Trophoblast cell (in vitro differentiated cells and primary cell): ENCODE data around the gene NOS3.
"Not testable (repeated sequence)": the region's sequence is repeated elsewhere in the genome, so short reads cannot be mapped to it uniquely, and the experiment has no call there.

Experiments
- DNase-seq, 2 donors: peaks; one replicate each; pipeline ENCODE4 v3.0.0-alpha.2; 2016
- H2AFZ ChIP-seq: 2 replicates; pipeline ENCODE4 v1.6.1; 2013; ENCODE audit warnings: low read length, moderate library complexity, mild to moderate bottlenecking; ENCODE audit not compliant: insufficient read depth, poor library complexity
- H2AK5ac ChIP-seq: 2 replicates; pipeline ENCODE4 v1.6.1; 2013; ENCODE audit warnings: mild to moderate bottlenecking, low read length
- H2BK120ac ChIP-seq: 2 replicates; pipeline ENCODE4 v1.6.1; 2013; ENCODE audit warnings: low read length, mild to moderate bottlenecking, moderate library complexity; ENCODE audit not compliant: insufficient read depth, poor library complexity
- H2BK12ac ChIP-seq: 2 replicates; pipeline ENCODE4 v1.6.1; 2013; ENCODE audit warnings: mild to moderate bottlenecking, low read length, moderate library complexity
- H2BK5ac ChIP-seq: 2 replicates; pipeline ENCODE4 v1.6.1; 2013; ENCODE audit warnings: low read length, low read depth, moderate library complexity, mild to moderate bottlenecking; ENCODE audit not compliant: poor library complexity
- H3K14ac ChIP-seq: 2 replicates; pipeline ENCODE4 v1.6.1; 2013; ENCODE audit warnings: mild to moderate bottlenecking, low read length
- H3K18ac ChIP-seq: 2 replicates; pipeline ENCODE4 v1.6.1; 2013; ENCODE audit warnings: mild to moderate bottlenecking, low read length
- H3K23ac ChIP-seq: 2 replicates; pipeline ENCODE4 v1.6.1; 2013; ENCODE audit warnings: low read length
- H3K27ac ChIP-seq: 2 replicates; pipeline ENCODE4 v1.5.1; 2013; ENCODE audit warnings: low read depth, mild to moderate bottlenecking, inconsistent platforms, low read length, moderate library complexity
- H3K27me3 ChIP-seq: 2 replicates; pipeline ENCODE4 v1.6.1; 2013; ENCODE audit warnings: inconsistent platforms, mild to moderate bottlenecking, low read length, moderate library complexity; ENCODE audit not compliant: insufficient read depth
- H3K36me3 ChIP-seq, 2 experiments: 1 replicate in 1 of 2; 2 replicates in 1 of 2; pipeline ENCODE4 v1.6.1; 2013; ENCODE audit warnings: low read length in 2 of 2, mild to moderate bottlenecking in 2 of 2, moderate library complexity in 1 of 2; ENCODE audit not compliant: insufficient read depth in 2 of 2, control insufficient read depth in 1 of 2
- H3K4ac ChIP-seq: 2 replicates; pipeline ENCODE4 v1.6.1; 2013; ENCODE audit warnings: low read depth, mild to moderate bottlenecking, low read length, moderate library complexity
- H3K4me1 ChIP-seq, 2 experiments: 1 replicate in 1 of 2; 2 replicates in 1 of 2; pipeline ENCODE4 v1.6.1; 2013; ENCODE audit warnings: low read length in 2 of 2, mild to moderate bottlenecking in 2 of 2, moderate library complexity in 1 of 2; ENCODE audit not compliant: insufficient read depth in 2 of 2, control insufficient read depth in 1 of 2
- H3K4me2 ChIP-seq: 2 replicates; pipeline ENCODE4 v1.6.1; 2013; ENCODE audit warnings: inconsistent platforms, mild to moderate bottlenecking, low read length, moderate library complexity
- H3K4me3 ChIP-seq: 2 replicates; pipeline ENCODE4 v1.5.1; 2013; ENCODE audit warnings: mild to moderate bottlenecking, low read depth, low read length, inconsistent platforms
- H3K79me1 ChIP-seq: one replicate; pipeline ENCODE4 v1.6.1; 2013; ENCODE audit warnings: low read length
- H3K79me2 ChIP-seq: 2 replicates; pipeline ENCODE4 v1.6.1; 2013; ENCODE audit warnings: low read length, mild to moderate bottlenecking; ENCODE audit not compliant: control insufficient read depth, insufficient read depth, poor library complexity
- H3K9ac ChIP-seq: 2 replicates; pipeline ENCODE4 v1.6.1; 2013; ENCODE audit warnings: mild to moderate bottlenecking, low read length
- H3K9me3 ChIP-seq: 2 replicates; pipeline ENCODE4 v1.6.1; 2013; ENCODE audit warnings: low read depth, mild to moderate bottlenecking, control low read depth, inconsistent platforms, low read length; ENCODE audit not compliant: insufficient read depth
- H4K12ac ChIP-seq: 2 replicates; pipeline ENCODE4 v1.6.1; 2013; ENCODE audit warnings: low read depth, mild to moderate bottlenecking, low read length, moderate library complexity
- H4K8ac ChIP-seq: 2 replicates; pipeline ENCODE4 v1.6.1; 2013; ENCODE audit warnings: low read depth, mild to moderate bottlenecking, low read length, moderate library complexity
- H4K91ac ChIP-seq: one replicate; pipeline ENCODE4 v1.6.1; 2013; ENCODE audit warnings: low read depth, mild to moderate bottlenecking, low read length, moderate library complexity
- WGBS: extraction: QIAGEN DNeasy Blood & Tissue Kit; methylation state at CpG from one replicate; pipeline ENCODE4 v1.1.7; 2013; ENCODE audit warnings: missing lambda C conversion rate; ENCODE audit not compliant: insufficient read length, insufficient coverage; ENCODE audit errors: extremely low coverage; 5-methylcytosine and 5-hydroxymethylcytosine counted together

NOS3 gene

DNA sequence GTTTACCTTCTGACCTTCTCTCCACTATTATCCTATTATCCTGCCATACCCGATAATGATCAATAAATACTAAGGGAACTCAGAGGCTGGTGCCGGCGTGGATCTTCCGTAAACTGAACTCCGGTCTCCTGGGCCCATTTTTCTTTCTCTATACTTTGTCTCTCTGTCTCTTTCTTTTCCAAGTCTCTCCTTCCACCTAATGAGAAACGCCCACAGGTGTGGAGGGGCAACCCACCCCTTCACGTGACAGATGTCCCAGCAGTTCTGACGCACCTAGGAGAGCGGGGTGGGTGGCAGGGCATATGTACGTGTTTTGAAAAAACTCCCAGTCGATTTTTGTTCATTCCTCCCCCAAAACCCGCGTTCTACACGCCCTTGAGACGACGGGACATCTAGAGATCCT, 36.9 kb downstream of the NOS3 start:
- Histone ChIP-seq H3K4me2 (peak overlapping the region; percentile 90), H2AFZ (peak overlapping the region; percentile 61), H3K14ac (peak overlapping the region; percentile 21), H2BK5ac (peak overlapping the region; percentile 76), H2BK12ac (peak overlapping the region; percentile 37), H2BK120ac (peak overlapping the region; percentile 83), H3K4me3 (peak overlapping the region; percentile 52), H3K4me1 (peaks cover 17 to 22% of the 10 kb centered on the region in 2 experiments), H4K91ac (peak overlapping the region; percentile 67), H3K79me1 (peaks cover 27% of the 10 kb centered on the region), H3K27ac (peak overlapping the region; percentile 91), H4K8ac (peak overlapping the region; percentile 17), H4K12ac (peak overlapping the region; percentile 11)
- H3K23ac ChIP-seq, H3K4ac ChIP-seq, H3K36me3 ChIP-seq, H3K27me3 ChIP-seq, H3K18ac ChIP-seq, DNase-seq, H3K79me2 ChIP-seq, H3K9ac ChIP-seq, H3K9me3 ChIP-seq, H2AK5ac ChIP-seq: not testable (repeated sequence)
- WGBS = no CpG with 5 or more reads among the region's 16 CpGs

DNA sequence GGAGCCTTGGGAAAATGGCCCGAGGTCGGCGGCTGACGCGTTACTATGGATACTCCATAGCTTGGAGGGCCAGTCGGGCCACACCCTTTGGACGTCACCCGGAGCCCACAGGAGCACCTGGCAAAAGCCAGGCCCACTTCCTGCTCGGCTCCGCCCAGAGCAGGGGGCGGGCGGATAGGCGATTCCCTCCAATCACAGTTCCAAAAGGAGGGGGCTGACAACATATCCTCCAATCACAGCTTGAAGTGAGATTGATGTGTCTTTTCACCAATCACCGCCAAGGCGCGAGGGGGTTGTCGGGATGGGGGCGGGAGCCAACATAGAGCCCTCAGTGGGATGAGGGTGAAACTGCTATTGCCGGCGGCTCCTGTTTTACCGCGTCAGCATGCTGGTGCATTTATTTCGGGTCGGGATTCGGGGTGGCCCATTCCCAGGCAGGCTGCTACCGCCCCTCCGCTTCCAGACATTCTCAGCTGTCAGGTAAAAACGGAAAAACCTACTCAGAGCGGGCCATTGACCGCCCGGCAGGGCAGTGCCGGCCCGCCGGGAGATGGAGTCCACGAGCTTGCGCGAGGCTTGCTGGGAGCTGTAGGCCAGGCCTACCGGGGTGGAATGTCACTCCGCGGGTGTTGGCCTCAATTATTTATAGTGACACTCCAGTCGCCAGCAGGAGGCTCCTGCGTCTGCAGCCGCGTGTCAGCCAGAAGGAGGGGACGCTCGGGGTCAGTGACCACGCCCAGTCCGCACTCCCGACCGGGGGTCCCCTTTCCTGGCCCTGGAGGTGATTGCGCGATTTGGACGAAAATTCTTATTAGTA, 37.5 kb downstream of the NOS3 start, which contains the start of gene ABCB8:
Gene ABCB8, plus strand, starts transcription at position 320 of the 817 bp plus-strand sequence. Its CDS starts 66 bp downstream, at position 386.
- H2AK5ac ChIP-seq = peak within 1 kb of the TSS; percentile 47
- H3K9me3 ChIP-seq = no peaks in the 10 kb centered on the region
- H3K4me3 ChIP-seq = peak within 1 kb of the TSS; percentile 93
- H4K12ac ChIP-seq = peak within 1 kb of the TSS; percentile 74
- peak within 1 kb of the TSS; percentile 93 for H2BK5ac ChIP-seq
- H3K14ac ChIP-seq = peak within 1 kb of the TSS; percentile 86
- peak within 1 kb of the TSS; percentile 86 for H3K9ac ChIP-seq
- H2BK120ac ChIP-seq = peak within 1 kb of the TSS; percentile 92
- peaks cover 17 to 22% of the 10 kb centered on the region in 2 experiments for H3K4me1 ChIP-seq
- peak within 1 kb of the TSS; percentile 91 for H3K27ac ChIP-seq
- H2BK12ac ChIP-seq = peak within 1 kb of the TSS; percentile 83
- peak within 1 kb of the TSS; percentile 85 for H4K8ac ChIP-seq
- peaks cover 2% of the 10 kb centered on the region for H3K79me2 ChIP-seq
- H3K27me3 ChIP-seq = no peaks in the 10 kb centered on the region
- peaks cover 0 to 2% of the 10 kb centered on the region in 2 experiments for H3K36me3 ChIP-seq
- DNase-seq = peak; percentile 99 to 100
- peak within 1 kb of the TSS; percentile 83 for H3K18ac ChIP-seq
- H3K79me1 ChIP-seq = peaks cover 27% of the 10 kb centered on the region
- H2AFZ ChIP-seq = peak within 1 kb of the TSS; percentile 98
- H3K4me2 ChIP-seq = peak within 1 kb of the TSS; percentile 90
- H3K23ac ChIP-seq = no peak within 1 kb of the TSS
- peak within 1 kb of the TSS; percentile 76 for H4K91ac ChIP-seq
- peak within 1 kb of the TSS; percentile 60 for H3K4ac ChIP-seq
- WGBS = no CpG with 5 or more reads among the region's 53 CpGs

DNA sequence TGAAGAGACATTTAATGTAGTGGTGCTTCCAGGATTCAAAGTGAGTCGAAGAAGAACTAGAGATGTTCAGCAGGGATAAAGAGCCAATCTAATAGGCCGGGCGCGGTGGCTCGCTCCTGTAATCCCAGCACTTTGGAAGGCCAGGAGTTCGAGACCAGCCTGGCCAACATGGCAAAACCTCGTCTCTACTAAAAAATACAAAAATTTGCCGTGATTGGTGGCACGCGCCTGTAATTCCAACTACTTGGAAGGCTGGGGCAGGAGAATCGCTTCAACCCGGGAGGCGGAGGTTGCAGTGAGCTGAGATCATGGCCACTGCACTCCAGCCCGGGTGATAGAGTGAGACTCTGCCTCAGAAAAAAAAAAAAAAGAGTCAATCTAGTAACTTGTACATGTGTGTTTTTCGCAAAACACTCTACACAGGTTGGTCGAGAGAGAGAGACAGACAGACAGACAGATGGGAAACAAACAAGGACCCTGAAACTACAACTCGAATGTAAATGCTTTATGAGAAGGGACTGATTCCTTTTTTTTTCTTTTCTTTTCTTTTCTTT, 38.2 kb downstream of the NOS3 start:
- Histone ChIP-seq H2BK5ac (peak overlapping the region; percentile 77), H3K4me3 (peak overlapping the region; percentile 93), H2BK12ac (peak overlapping the region; percentile 28), H2AK5ac (peak overlapping the region; percentile 47), H3K9ac (no peak overlapping the region), H3K36me3 (peaks cover 3 to 7% of the 10 kb centered on the region in 2 experiments), H4K91ac (peak overlapping the region; percentile 76), H3K27ac (peak overlapping the region; percentile 89), H3K9me3 (no peaks in the 10 kb centered on the region), H2BK120ac (peak overlapping the region; percentile 46), H4K8ac (peak overlapping the region; percentile 79), H3K18ac (peak overlapping the region; percentile 29), H3K79me1 (peaks cover 25% of the 10 kb centered on the region), H3K27me3 (no peaks in the 10 kb centered on the region), H3K14ac (peak overlapping the region; percentile 57), H3K4ac (peak overlapping the region; percentile 60), H3K4me1 (peaks cover 17 to 22% of the 10 kb centered on the region in 2 experiments), H3K4me2 (peak overlapping the region; percentile 80), H4K12ac (peak overlapping the region; percentile 69), H2AFZ (peak overlapping the region; percentile 45), H3K79me2 (peaks cover 2% of the 10 kb centered on the region), H3K23ac (no peak overlapping the region)
- no peak for DNase-seq
- no CpG with 5 or more reads among the region's 17 CpGs for WGBS

DNA sequence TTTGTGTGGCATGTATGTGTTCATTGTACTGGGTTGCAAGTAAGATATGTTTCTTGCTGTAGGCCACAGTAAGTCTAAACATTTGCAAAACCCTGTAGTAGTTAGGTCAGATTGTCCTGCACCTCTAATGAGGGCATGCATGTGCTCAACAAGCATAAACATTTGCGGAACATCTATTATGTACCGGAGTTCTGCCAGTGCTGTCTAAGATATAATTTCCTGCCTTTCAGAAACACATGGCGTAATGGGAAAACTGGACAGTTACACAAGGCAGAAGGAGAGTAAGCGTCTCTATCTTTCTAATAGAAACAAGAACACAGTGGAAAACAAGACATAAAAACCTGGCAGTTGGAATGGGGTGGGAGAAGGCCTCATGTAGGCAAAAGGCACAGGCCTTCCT, 40.2 kb downstream of the NOS3 start:
- no CpG with 5 or more reads among the region's 4 CpGs for WGBS
- no peak overlapping the region for H3K18ac ChIP-seq
- H3K23ac ChIP-seq = no peak overlapping the region
- no peak overlapping the region for H3K14ac ChIP-seq
- H4K12ac ChIP-seq = no peak overlapping the region
- H4K91ac ChIP-seq = no peak overlapping the region
- no peak overlapping the region for H3K4ac ChIP-seq
- peaks cover 22 to 27% of the 10 kb centered on the region in 2 experiments for H3K36me3 ChIP-seq
- H2AK5ac ChIP-seq = no peak overlapping the region
- H3K9ac ChIP-seq = no peak overlapping the region
- no peak for DNase-seq
- no peak overlapping the region for H2BK12ac ChIP-seq
- H3K79me2 ChIP-seq = peaks cover 2% of the 10 kb centered on the region
- no peaks in the 10 kb centered on the region for H3K27me3 ChIP-seq
- H2BK120ac ChIP-seq = no peak overlapping the region
- H3K27ac ChIP-seq = no peak overlapping the region
- no peak overlapping the region for H4K8ac ChIP-seq
- peaks cover 14 to 16% of the 10 kb centered on the region in 2 experiments for H3K4me1 ChIP-seq
- H2AFZ ChIP-seq = no peak overlapping the region
- H3K4me3 ChIP-seq = no peak overlapping the region
- no peaks in the 10 kb centered on the region for H3K9me3 ChIP-seq
- H3K4me2 ChIP-seq = no peak overlapping the region
- no peak overlapping the region for H2BK5ac ChIP-seq
- peaks cover 23% of the 10 kb centered on the region for H3K79me1 ChIP-seq
